Measurements from ENCODE around the gene ASB7. TPM values are rescaled to one million over a fixed set of nuclear protein-coding genes. Genes with fewer than 3 reads are reported as not detected.

ASB7 gene
- polyA plus RNA-seq, 1 donor (not counting 4 experiments of a cell fraction or from before 2014, with no cell fraction given) = 10.8 TPM

DNA sequence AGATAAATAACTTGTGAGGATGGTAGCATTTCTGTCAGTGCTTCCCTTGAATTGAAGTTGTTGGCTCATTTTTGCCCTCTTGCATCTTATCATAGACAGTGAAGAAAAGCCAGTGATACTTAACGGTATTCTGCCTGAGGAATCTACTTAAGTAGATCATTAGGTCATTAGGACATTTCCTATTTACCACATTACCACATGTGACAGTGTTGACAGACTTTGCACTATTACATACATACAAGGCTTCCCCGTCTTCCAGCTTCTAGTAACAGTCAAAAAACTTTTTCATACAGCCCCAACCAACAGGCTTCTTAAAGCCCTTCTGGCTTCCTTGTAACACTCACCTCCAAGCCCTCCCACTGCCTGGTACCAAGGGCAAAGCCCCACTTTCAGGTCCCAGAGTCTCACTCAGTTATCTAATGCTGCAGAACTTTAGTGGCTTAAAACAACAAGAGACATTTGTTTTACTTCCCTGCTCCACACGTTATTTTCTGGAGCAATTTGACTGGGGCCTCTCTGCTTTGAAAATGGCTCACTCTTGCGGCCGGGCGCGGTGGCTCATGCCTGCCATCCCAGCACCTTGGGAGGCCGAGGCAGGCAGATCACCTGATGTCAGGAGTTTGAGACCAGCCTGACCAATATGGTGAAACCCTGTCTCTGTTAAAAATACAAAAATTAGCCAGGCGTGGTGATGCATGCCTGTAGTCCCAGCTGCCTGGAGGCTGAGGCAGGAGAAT is 40.0 kb downstream of the ASB7 start:
- no peak overlapping the region for H3K27ac ChIP-seq (ENCODE audit: control insufficient read depth, insufficient read depth, low read length)
- H4K20me1 ChIP-seq (ENCODE audit: control insufficient read depth, extremely low read depth, insufficient read depth, low read length) = no peaks in the 10 kb centered on the region
- no peak overlapping the region for H3K4me3 ChIP-seq (ENCODE audit: control insufficient read depth in 2 of 3, extremely low read depth in 1 of 3, insufficient read depth in 2 of 3, low read depth in 1 of 3, low read length in 3 of 3)
- no peak overlapping the region for H3K9ac ChIP-seq (ENCODE audit: control insufficient read depth, extremely low read depth, insufficient read depth, low read length)
- H3K79me2 ChIP-seq (ENCODE audit: control insufficient read depth, insufficient read depth, low read length) = peaks cover 33% of the 10 kb centered on the region
- no peak overlapping the region for H2AFZ ChIP-seq (ENCODE audit: control insufficient read depth, low read length)
- no peaks in the 10 kb centered on the region for H3K9me1 ChIP-seq (ENCODE audit: control insufficient read depth, extremely low read depth, insufficient read depth, low read length)
- no peak for DNase-seq (ENCODE audit: low read depth, low spot score)
- no peak for FAIRE-seq
- H3K36me3 ChIP-seq (ENCODE audit: control insufficient read depth in 2 of 2, extremely low read depth in 1 of 2, insufficient read depth in 2 of 2, low read length in 2 of 2) = no peaks in the 10 kb centered on the region
- TF ChIP-seq CTCF (optimal IDR thresholded peaks at IDR 0.05 in 1 of 3, IDR thresholded peaks at IDR 0.05 in 1 of 3, conservative IDR thresholded peaks at IDR 0.05 in 1 of 3; ENCODE audit: extremely low read depth in 1 of 3, insufficient read depth in 2 of 3, low read length in 3 of 3) (no peak), EZH2 (IDR thresholded peaks at IDR 0.05; ENCODE audit: low read length) (no peak)
- H3K27me3 ChIP-seq (ENCODE audit: control insufficient read depth, extremely low read depth, insufficient read depth, low read length) = no peaks in the 10 kb centered on the region
- H3K4me1 ChIP-seq (ENCODE audit: control insufficient read depth, extremely low read depth, insufficient read depth, low read length) = no peaks in the 10 kb centered on the region
- no peak overlapping the region for H3K4me2 ChIP-seq (ENCODE audit: control insufficient read depth, extremely low read depth, insufficient read depth, low read depth, low read length)
- dilution Hi-C loops (cut with MboI; ENCODE audit: extremely low pct_ligation_motif_present, low sequenced_read_pairs) = no loop called here
- H3K9me3 ChIP-seq (ENCODE audit: control insufficient read depth, low read depth, low read length) = no peaks in the 10 kb centered on the region

DNA sequence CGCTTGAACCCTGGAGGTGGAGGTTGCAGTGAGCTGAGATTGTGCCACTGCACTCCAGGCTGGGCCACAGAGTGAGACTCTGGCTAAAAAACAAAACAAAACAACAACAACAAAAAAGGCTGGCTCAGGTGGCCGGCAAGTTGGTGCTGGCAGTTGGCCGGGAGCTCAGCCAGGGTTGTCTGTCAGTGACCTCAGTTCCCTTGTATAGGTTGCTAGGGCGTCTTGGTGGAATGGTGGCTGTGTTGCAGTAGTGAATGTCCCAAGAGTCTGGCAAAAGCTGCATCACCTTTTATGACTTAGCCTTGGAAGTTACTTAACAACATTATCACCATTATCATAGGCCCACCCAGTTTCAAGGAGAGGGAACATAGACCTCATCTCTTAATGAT is 40.6 kb downstream of the ASB7 start:
- Histone ChIP-seq H3K27me3 (ENCODE audit: control insufficient read depth, extremely low read depth, insufficient read depth, low read length) (no peaks in the 10 kb centered on the region), H3K9ac (ENCODE audit: control insufficient read depth, extremely low read depth, insufficient read depth, low read length) (no peak overlapping the region), H3K4me1 (ENCODE audit: control insufficient read depth, extremely low read depth, insufficient read depth, low read length) (no peaks in the 10 kb centered on the region), H3K79me2 (ENCODE audit: control insufficient read depth, insufficient read depth, low read length) (peaks cover 30% of the 10 kb centered on the region), H3K4me3 (ENCODE audit: control insufficient read depth in 2 of 3, extremely low read depth in 1 of 3, insufficient read depth in 2 of 3, low read depth in 1 of 3, low read length in 3 of 3) (no peak overlapping the region), H3K9me3 (ENCODE audit: control insufficient read depth, low read depth, low read length) (no peaks in the 10 kb centered on the region), H3K4me2 (ENCODE audit: control insufficient read depth, extremely low read depth, insufficient read depth, low read depth, low read length) (no peak overlapping the region), H3K9me1 (ENCODE audit: control insufficient read depth, extremely low read depth, insufficient read depth, low read length) (no peaks in the 10 kb centered on the region), H3K27ac (ENCODE audit: control insufficient read depth, insufficient read depth, low read length) (no peak overlapping the region), H3K36me3 (ENCODE audit: control insufficient read depth in 2 of 2, extremely low read depth in 1 of 2, insufficient read depth in 2 of 2, low read length in 2 of 2) (no peaks in the 10 kb centered on the region), H2AFZ (ENCODE audit: control insufficient read depth, low read length) (no peak overlapping the region), H4K20me1 (ENCODE audit: control insufficient read depth, extremely low read depth, insufficient read depth, low read length) (no peaks in the 10 kb centered on the region)
- TF ChIP-seq EZH2 (IDR thresholded peaks at IDR 0.05; ENCODE audit: low read length) = no peak
- TF ChIP-seq CTCF (optimal IDR thresholded peaks at IDR 0.05 in 1 of 3, IDR thresholded peaks at IDR 0.05 in 1 of 3, conservative IDR thresholded peaks at IDR 0.05 in 1 of 3; ENCODE audit: extremely low read depth in 1 of 3, insufficient read depth in 2 of 3, low read length in 3 of 3) = no peak
- dilution Hi-C loops (cut with MboI; ENCODE audit: extremely low pct_ligation_motif_present, low sequenced_read_pairs) = no loop called here
- DNase-seq (ENCODE audit: low read depth, low spot score) (no peak), FAIRE-seq (no peak)

Measured in keratinocyte (primary cell).